ENCODE results near the gene C6orf58.
A peak's percentile ranks its signal among the peaks of the same experiment; 100 is the strongest.

Gene C6orf58

DNA sequence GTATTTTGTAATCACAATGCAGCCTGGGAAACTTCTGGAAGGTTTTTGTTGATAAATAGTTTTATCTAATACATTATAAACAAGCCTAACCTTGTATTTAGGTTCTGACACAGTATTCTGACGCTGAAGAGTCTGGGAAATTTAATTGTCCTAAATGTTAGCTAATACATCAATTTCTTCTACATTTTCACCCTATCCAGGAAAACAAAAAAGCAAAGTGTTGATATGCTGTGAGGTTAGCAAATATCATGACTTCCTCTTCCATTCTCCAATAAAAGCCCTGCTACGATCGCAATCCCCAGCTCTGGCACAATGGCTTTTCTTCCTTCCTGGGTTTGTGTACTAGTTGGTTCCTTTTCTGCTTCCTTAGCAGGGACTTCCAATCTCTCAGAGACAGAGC lies at the start of gene C6orf58:
Gene C6orf58, plus strand, starts transcription at position 301 of the 400 bp plus-strand sequence. Its CDS starts 12 bp downstream, at position 313.
- no peak for DNase-seq

DNA sequence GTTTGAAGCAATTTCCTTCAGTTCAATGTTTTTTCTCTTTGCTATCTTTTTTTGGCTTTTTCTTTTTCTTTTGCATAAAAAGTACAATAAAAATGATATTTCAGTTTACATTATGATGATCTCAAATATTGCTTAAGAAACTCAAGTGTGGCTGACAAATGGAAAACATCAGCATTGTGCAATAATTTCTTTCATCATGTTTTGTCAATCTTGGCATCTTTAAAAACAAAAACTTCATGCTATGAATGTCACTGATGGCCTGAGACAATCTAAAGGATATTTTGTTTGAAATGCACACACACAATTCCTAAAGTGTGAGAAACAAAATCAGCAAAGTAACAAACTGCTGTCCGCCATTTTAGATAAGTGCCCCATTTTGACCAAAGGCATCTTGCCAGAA lies 44.0 kb upstream of the C6orf58 start:
- no peak for DNase-seq

DNA sequence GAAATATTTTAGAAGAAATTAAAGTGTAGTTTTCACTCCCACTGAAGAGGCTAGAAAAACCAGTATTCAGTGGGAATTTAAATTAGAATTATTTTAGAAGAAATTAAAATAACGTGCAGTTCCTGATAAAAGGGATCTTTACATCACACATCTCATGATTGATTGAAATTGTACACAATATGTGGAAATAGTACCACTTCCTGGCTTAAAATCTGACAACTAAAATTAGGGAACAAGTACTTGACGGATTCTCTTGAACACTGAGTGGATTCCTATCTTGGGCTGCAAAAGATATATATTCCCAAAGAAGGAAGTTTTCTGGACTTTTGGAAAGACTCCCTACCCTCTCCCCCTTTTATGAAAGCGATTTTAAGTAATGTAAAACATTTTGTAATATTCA lies 43.2 kb upstream of the C6orf58 start:
- no peak for DNase-seq

DNA sequence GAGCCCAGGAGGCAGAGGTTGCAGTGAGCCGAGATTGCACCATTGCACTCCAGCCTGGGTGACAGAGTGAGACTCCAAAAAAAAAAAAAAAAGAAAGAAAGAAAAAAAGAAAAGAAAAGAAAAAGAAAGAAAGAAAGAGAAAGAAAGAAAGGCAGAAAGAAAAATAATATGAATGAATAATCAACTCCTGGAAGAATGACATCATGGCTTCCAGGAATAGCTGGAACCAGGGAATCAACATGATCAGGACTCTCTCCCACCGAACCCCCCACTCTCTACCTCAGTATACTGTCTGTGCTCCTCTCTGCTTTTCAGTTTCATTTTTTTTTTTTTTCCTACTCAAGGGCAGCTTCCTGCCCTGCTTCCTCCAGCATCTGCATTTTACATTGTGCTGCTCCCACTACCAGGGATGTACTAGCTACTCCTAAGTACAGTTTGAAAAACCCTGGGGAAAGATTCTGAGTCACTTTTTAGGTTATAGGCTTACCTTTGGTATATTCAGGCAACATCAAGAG lies 38.2 kb upstream of the C6orf58 start:
- no peak for DNase-seq

DNA sequence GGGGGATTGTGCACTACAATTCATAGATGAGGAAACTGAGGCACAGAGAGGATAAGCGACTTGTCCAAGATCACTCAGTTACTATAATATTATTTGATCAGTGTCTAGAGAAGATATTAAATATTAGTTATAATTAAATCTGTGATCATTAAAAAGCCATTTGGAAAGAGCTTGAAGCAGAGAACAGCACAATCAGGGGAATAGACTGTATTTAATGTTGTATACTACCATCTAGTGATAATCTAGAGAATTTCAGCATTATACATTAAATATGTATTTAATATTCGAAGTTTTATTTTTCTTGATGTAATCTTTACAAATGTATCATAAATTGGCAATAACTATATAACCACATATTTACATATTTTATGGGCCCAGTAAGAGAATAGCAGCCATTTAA lies 37.7 kb upstream of the C6orf58 start:
- peak; percentile 74 for DNase-seq

DNA sequence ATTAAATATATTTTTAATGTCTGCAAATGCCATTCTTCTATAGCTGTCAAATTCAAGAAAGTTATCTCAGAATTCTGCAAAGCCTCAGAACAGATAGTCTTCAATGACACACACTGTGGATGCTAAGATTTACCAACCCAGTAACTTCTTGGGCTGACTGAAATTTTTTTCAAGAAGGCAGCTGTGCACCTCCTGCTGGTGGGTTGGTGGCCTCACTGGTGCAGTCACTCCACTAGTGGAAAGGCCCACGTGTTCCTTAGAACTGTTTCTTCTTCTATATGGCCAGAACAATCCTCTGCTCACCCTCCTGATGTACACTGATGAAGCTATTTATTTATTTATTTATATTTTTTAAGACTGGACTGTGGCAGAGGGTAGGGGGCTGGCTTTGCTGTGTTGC lies 29.8 kb upstream of the C6orf58 start:
- no peak for DNase-seq

DNA sequence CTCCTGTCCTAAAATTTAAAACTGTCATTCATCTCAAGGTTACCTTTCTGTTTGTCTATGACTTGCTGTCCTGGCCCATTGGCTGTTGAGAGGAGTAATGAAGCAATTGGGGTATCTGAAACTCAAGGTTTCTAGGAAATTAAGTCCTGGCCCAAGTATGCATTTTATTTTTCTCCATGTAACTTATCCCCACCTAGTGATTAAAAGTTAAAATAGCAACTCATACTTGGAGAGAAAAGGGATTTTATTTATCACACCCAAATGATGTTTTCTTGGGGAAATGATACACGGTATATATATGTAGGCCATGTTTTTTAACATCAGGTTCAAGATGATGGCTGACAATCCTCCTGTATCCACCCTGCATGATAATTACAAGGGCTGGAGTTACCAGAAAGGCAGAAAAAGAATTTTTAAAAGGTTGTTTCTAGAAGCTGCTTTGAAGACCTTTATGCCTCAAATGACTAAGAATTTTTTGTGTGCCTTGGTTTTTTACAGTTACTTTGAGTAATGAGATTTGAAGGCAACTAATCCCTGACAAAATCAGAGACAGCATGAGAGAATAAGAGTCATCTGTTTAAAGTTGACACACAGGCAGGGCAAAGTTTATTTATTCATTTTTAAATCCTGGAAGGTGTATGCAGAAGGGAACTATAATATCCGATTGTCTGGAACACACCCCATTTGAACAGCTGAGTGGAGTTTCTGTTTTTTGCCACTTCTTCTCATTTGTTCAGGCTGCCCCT lies 28.9 kb upstream of the C6orf58 start:
- DNase-seq: peak; percentile 17

DNA sequence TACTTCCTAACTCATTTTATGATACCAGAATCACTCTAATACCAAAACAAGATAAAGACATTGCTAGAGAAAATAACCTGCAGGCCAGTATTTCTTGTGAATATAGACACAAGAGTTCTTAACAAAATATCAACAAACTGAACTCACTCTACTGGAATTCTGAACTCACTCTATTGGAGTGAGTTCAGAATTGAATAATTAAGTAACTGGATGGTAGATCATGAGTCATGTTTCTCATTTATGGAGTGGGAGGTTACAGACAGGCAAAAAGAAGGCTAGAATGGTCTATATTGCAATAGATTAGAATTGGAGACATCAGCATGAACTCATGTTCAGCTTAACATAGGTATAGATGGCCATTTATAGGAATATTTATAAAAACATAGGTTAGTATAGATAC lies 26.6 kb upstream of the C6orf58 start:
- DNase-seq: no peak

DNA sequence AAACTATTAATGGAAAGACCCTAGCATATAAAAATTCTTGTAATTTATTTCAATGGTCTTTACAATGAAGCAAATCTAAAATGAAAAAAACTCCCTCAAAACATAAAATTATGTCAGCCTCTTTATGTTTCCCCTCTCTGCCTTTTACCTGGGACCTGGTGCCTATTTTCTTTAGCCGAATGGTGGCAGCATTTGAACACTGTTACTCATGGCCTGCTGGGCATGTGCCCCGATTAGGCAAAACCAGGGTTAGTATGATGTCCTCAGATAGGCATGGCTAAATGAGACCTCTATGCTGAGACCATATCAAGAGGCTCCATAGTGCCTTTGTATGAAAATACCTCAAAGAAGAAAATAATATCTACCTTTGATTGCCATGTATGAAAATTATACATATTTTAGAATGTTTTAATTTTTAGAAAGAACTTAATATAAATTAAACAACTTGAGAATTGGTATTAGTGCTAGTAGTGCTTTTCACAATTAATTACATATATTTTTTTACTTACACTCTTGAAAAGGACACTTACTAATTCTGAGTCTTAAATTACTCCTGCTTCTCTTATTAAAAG lies 22.5 kb upstream of the C6orf58 start:
- DNase-seq: peak; percentile 86

DNA sequence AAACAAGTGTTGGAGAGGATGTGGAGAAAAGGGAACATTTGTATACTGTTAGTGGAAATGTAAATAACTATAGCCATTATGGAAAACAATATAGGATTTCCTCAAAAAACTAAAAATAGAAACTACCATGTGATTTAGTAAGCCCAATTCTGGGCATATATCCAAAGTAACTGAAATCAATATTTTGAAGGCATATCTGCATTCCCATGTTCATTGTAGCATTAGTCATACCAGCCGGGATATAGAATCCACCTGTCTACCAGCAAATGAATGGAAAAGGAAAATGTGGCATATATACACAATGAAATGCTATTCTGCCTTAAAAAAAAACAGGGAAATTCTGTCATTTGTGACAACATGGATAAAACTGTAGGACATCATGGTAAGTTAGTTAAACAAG lies 15.3 kb upstream of the C6orf58 start:
- no peak for DNase-seq

DNA sequence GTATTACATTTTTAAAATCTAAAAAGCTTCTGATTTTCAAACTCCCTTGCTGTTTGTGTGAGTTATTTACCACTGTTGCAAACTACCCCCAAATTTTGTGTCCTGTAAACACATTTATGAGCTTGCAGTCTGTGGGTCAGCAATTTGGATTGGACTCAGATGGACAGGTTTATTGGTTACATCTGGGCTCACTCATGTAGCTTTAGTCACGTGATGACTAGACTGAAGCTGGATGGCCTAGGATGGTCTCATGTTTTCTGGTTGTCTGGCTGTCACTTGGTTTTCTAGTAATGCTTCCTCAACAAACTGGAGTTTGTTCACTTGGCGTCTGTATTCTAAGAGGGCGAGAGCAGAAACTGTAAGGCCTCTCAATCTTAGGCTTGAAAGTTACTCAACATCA lies 12.2 kb upstream of the C6orf58 start:
- DNase-seq: no peak

DNA sequence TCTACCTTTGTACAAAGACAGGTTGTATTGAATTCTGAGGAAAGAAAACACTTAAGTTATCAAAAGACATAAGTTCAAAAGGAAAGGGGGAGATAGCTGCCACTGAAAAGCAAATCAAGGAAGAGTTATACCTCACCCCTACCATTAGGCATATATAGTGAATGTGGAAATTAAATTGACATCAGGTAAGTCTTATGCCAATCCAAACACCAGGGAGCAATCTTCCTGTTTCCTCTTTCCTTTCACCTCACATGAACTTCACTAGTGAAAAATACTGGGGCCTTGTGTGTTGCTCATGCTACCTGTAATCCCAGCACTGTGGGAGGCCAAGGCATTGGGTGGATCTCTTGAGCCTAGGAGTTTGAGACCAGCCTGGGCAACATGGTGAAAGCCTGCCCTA lies 10.9 kb upstream of the C6orf58 start:
- DNase-seq: no peak

DNA sequence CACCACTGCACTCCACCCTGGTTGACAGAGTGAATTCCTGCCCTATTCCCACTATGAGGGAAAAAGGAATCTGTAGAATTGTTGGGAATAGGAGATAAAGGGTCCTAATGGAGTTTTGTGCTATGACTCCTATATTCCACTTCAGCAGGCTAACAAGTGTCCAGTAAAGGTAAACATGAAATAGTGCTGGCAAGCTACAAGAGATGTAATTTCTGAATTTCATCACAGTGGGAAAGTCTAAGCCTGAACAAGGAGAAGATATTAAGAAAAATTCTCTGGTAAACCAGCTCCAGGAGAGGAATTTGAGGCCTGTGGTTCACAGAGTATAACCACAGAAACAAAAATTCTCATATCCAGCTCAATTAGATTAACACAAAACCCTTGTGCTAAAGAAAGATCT lies 10.3 kb upstream of the C6orf58 start:
- no peak for DNase-seq

DNA sequence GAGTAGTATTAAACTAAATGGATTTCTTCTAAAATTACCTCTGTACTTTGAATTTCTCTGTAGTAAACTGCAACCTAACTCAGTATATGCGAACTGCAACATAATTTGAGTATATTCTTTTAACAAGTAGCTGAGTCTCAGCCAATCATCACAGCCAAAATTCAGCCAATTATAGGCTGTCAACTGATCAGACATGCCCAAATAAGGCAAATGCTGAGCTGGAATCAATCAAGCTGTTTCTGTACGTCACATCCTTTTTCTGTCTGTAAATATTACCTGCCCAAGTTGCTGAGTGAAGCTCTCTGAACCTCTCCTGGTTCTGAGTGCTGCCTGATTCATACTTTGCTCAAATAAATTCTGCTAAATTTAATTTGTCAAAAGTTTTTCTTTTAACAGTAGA lies 9.5 kb upstream of the C6orf58 start:
- DNase-seq: no peak

DNA sequence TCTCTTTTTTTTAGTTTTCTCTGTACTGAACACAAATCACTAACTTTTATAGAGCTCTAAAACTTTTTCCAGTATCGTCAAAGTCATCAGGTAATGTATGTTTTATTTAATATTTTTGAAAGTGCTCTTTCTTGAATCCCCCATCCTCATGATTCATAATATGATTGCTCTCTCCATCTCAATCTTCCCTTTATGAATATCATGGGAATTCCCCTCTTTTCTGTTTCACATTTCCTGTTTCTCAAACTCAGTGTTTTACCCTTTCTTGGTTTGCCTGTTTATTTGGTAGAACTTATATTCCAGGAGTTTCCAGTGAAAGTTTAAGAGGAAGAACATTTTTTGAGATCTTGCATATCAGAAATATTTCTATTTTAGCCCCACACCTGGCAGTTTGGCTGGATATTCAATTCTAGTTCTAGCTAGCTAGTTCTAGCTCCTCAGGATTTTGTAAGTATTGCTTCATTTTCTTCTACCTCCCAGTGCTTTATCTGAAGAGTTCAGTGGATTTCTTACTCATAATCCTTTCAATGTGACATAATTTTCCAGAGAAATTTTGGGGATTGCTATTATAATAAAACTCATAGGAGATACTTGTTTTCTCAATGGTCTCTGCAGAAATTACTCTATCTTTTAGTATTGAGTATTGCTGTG lies 6.1 kb upstream of the C6orf58 start:
- DNase-seq: no peak

DNA sequence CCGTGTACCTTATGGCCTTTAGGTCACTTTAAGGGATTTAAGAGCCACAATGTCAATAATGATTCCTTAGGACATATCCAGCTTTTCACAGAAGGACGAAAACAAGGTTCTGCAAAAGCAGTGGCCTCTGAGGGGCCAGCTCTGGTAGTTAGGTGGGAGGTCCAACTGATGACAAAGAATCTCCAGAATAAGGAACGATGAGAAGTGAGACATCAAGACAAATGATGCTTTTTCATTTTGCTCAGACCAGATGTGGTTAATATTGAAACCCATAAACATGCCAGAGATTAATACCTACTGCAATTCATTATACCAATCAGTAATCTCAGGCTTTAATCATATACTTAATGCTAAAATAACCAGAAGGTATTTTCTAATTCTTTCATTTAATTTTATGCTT lies 1.9 kb downstream of the C6orf58 start:
- DNase-seq: no peak

DNA sequence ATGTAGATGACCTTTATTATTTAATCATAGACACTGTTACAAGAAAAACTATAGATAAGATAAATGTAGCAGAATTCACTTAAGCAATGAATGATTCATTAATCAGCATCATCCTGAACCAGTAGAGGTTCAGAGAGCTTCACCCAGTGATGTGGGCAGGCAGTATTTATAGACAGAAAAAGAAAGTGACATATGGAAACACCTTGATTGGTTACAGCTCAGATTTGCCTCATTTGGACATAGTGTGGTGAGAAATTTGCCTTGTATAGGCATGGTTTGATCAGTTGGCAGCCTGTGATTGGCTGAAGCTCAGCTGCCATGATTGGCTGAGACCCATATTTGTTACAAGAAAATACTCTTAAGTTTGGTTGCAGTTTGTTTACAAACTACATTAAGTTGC lies 4.6 kb downstream of the C6orf58 start:
- no peak for DNase-seq

DNA sequence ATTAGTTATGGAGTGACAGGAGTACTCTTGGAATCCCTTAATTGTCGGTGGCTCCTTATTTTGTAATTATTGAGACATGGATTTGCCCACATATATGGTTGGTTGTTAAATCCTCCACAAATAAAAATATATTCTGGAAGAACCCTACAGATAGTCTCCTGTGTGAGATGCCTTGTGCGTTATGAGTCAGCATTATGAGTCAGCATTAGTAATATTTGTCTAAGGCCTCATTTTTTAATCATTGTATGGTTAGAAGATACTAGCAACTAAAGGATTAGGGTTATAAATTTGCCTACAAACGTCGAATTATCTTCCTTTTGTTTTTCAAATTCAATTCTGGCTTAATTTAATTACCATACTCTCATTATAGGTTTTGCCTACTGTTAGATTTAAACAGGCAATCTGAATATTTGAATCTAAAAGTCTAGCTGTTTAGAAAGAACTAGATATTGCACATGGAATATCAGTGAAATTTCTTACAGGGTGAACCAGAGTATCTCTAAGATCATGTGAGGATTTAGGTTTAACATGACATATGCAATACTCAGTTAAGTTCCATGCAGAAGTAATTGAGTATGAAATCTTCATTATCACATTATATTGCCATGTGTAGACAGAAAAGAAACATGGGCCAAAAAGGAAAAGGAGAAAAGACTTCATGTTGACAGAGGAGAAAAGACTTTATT lies 5.9 kb downstream of the C6orf58 start:
- DNase-seq: no peak

DNA sequence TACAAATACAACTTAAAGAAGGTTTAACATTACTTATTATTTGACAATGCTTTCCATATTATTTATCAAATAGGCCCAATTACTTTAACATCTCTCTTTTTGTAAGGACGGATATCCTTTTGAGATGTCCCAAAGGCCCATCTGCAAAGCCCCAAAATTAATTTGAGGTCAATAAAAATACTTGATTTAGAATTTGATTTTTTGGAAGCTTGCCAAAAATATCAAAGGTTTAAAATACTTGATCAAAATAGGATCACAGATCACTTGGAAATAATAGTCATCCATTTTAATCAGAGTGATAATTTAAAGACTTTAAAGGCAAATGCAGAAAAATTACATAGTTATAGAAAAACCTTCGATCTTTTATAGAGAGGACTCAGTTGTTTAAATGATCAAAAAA lies 8.1 kb downstream of the C6orf58 start:
- DNase-seq: no peak

DNA sequence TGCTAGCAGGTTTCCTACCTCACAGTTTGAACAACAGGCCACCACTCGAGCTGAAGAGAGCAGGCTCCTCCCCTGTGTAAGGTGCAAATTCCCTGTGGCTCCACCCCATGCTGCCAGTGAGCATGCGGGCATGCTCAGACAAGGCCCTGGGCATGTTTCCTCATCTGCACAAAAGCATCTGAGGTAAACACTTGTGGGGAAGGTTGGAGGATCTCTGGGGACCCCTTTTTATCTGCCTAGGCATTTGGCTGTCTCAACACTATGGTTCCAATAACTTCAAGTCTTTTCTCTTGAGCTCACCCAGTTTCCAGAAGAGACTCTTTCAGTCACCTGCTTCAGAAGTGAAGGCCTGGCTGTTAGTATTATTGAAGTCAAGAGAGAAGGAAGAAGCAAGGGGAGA lies 9.4 kb downstream of the C6orf58 start:
- DNase-seq: no peak

DNA sequence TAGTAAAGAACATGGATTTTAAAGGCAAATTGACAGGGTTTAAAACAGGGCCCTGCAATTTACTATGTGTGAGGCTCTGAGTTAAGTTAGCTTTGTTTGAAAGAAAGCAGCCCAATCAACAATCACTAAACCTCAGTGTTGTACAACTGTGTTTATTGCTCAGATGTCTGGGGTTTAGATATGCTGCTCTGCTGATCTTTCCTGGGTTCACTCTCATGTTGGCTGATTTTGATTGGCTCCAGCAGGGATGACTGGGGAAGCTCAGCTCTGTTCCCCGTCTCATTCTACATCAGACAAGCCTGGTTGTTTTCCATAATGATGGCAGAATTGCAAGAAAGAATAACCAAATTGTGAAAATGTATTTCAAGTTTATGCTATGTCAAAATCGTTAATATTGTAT lies 10.9 kb downstream of the C6orf58 start:
- DNase-seq: no peak

DNA sequence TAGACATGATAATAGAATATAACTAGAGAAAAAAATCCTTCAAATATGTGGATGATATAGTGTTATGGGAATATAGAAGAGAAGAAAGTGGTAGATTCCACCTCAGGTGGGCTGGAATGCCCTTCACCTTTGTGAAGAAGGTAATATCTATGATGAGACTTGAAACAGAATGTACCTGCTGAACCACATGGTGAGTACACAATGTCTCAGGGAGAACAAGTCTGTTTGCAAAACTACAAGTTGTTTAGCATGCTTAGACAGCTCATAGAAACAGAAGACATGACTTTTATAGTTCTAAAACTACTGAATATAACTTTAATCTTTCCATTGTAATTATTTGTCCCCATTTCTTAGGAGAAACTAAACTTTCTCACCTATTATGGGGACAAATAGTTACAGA lies 12.2 kb downstream of the C6orf58 start:
- DNase-seq: no peak

DNA sequence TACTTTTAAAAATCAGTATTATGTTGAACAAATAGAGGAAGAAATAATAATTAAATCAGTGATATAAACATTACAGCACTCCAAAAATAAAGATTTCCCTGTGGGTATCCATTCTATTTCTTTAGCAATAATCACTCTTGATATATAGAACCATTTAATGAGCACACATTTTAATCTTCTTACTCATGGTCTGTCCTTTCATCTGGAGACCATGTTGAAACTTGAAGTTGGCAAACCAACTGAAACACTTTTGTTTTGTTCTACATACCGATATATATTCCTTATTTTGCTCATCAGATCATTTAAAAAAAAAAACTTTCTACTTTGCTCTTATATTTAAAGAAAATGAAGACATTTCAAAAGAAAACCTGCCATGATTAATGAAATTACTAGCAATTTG lies 13.4 kb downstream of the C6orf58 start:
- no peak for DNase-seq

DNA sequence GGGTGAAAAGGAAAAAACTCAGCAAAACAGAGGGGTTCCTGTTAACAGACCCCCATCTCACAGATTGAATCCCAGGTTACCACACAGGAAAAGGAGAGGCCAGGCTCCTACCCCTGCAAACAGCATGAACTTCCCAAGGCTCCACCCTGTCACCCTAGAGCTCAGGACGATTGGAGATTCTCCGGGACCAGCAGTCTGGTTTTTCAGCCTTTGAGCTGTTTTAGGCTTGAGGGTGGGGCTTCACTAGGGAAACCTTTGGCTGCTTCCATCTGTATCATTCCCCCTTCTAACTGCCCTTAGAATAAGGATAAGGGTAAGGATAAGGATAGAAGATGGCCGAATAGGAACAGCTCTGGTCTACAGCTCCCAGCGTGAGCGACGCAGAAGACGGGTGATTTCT lies 16.0 kb downstream of the C6orf58 start:
- no peak for DNase-seq

Measured in NCI-H1694 treated with DMSO at 0.1 percent for 48 hours (cell line).